T-cell (primary cell): ENCODE data around the gene TPCN1. TPM values are rescaled to one million over a fixed set of nuclear protein-coding genes. Genes with fewer than 3 reads are reported as not detected.

ENCODE experiments used
- ATAC-seq, 4 experiments: fragments of 200-7000 bp in 3 of 4; fragments of 150-1000 bp in 1 of 4; cut with Tn5 transposase; replicated peaks in 1 of 4; 1 replicate in 3 of 4; 2 replicates in 1 of 4; pipeline ENCODE4 v1.10.0; 2021; ENCODE audit warnings: moderate library complexity in 3 of 4, mild to moderate bottlenecking in 2 of 4, moderate number of reproducible peaks in 1 of 4
- CTCF ChIA-PET, 2 donors: fragments of 300-600 bp; sonication (Branson Sonifier 250); formaldehyde crosslinking; loops; one replicate each; lab custom pipeline; 2022; ENCODE audit warnings: antibody characterized with exemption in 2 of 2; lab: Charles Lee
- POLR2A ChIA-PET, 2 donors: fragments of 300-600 bp; sonication (Branson Sonifier 250); formaldehyde crosslinking; loops; one replicate each; lab custom pipeline; 2022; ENCODE audit warnings: antibody characterized with exemption in 2 of 2; lab: Charles Lee
- DNase-seq, 35 experiments: peaks; one replicate each; pipeline versions ENCODE4 v3.0.0 to v3.0.0-alpha.2; 2013 to 2023
- H3K27ac ChIP-seq: one replicate; pipeline ENCODE4 v1.5.1; 2013; ENCODE audit warnings: low read length
- H3K27me3 ChIP-seq, 2 experiments: replicated peaks in 1 of 2; 1 replicate in 1 of 2; 2 replicates in 1 of 2; pipeline versions ENCODE4 v1.6.1 to v1.7.0; 2013; ENCODE audit warnings: low read length in 1 of 2, mixed read lengths in 1 of 2; ENCODE audit not compliant: control insufficient read depth in 2 of 2, insufficient read depth in 2 of 2; ENCODE audit errors: extremely low read depth in 1 of 2
- H3K36me3 ChIP-seq, 2 donors: 1 replicate in 1 of 2; 2 replicates in 1 of 2; pipeline versions ENCODE4 v1.6.1 to v1.7.0; 2013; ENCODE audit warnings: low read length in 1 of 2; ENCODE audit not compliant: control insufficient read depth in 2 of 2, insufficient read depth in 1 of 2; ENCODE audit errors: extremely low read depth in 1 of 2
- H3K4me1 ChIP-seq, 2 experiments: 1 replicate in 1 of 2; 2 replicates in 1 of 2; pipeline versions ENCODE4 v1.6.1 to v1.7.0; 2013; ENCODE audit warnings: low read length in 2 of 2, mixed read lengths in 1 of 2; ENCODE audit not compliant: insufficient read depth in 2 of 2, control insufficient read depth in 1 of 2; ENCODE audit errors: extremely low read depth in 1 of 2
- H3K4me3 ChIP-seq, 2 donors: 1 replicate in 1 of 2; 2 replicates in 1 of 2; pipeline versions ENCODE4 v1.5.1 to v1.7.0; 2013; ENCODE audit warnings: mild to moderate bottlenecking in 2 of 2, low read length in 1 of 2, moderate library complexity in 1 of 2; ENCODE audit not compliant: control insufficient read depth in 1 of 2; ENCODE audit errors: extremely low read depth in 1 of 2
- H3K9me3 ChIP-seq: 2 replicates; pipeline ENCODE4 v1.7.0; 2013
- H3K27ac Mint-ChIP-seq, 2 donors: one replicate each; pipeline ENCODE4 v1.8.0; 2020 to 2021; ENCODE audit warnings: mild to moderate bottlenecking in 2 of 2, mixed read lengths in 2 of 2
- H3K27me3 Mint-ChIP-seq, 2 donors: one replicate each; pipeline ENCODE4 v1.8.0; 2021 to 2022; ENCODE audit warnings: mixed read lengths in 2 of 2
- H3K36me3 Mint-ChIP-seq: one replicate; pipeline ENCODE4 v1.8.0; 2021; ENCODE audit warnings: mixed read lengths
- H3K4me1 Mint-ChIP-seq, 3 donors: one replicate each; pipeline ENCODE4 v1.8.0; 2020 to 2022; ENCODE audit warnings: mixed read lengths in 3 of 3, mild to moderate bottlenecking in 1 of 3
- H3K4me3 Mint-ChIP-seq, 3 donors: one replicate each; pipeline ENCODE4 v1.8.0; 2020 to 2022; ENCODE audit warnings: mild to moderate bottlenecking in 3 of 3, mixed read lengths in 3 of 3, moderate library complexity in 3 of 3
- H3K9me3 Mint-ChIP-seq, 3 donors: one replicate each; pipeline ENCODE4 v1.8.0; 2020 to 2022; ENCODE audit warnings: mixed read lengths in 3 of 3
- WGBS: methylation state at CpG from one replicate; pipeline ENCODE4 v1.1.5; 2013; ENCODE audit warnings: missing lambda C conversion rate; ENCODE audit not compliant: insufficient coverage; 5-methylcytosine and 5-hydroxymethylcytosine counted together
- total RNA-seq, 35 experiments: library from RNA in 6 of 35; stranded (reverse) in 6 of 35; fragments of 120-200 nt in 1 of 35; gene quantifications; one replicate each; pipeline versions ENCODE4 v1.2.1 to v1.2.4 and lab custom pipeline; 2013 to 2026

Gene TPCN1
- total RNA-seq, 5 donors from 2014 or later (not counting 1 experiment from before 2014, with no cell fraction given): 58.8 to 81.6 (median 73.5) TPM

GRCh38 chr12:113179023-113179422 lies 42.2 kb upstream of the TPCN1 start:
- peaks cover 52% of the 10 kb centered on the region for H3K36me3 Mint-ChIP-seq
- H3K27me3 Mint-ChIP-seq: no peaks in the 10 kb centered on the region
- ATAC-seq (no peak), DNase-seq (no peak)
- Histone ChIP-seq H3K4me3 (no peak overlapping the region), H3K9me3 (no peaks in the 10 kb centered on the region), H3K27ac (no peak overlapping the region), H3K36me3 (peaks cover 23 to 64% of the 10 kb centered on the region in 2 donors), H3K27me3 (peaks cover 0 to 2% of the 10 kb centered on the region in 2 experiments), H3K4me1 (peaks cover 4 to 29% of the 10 kb centered on the region in 2 experiments)
- peaks cover 15 to 23% (median 20%) of the 10 kb centered on the region in 3 donors for H3K4me1 Mint-ChIP-seq
- CTCF ChIA-PET: interaction anchor here in 1 of 2 donors (0.6 kb wide), 1 partner anchor 702 kb away, joined by 3 read pairs; no protein-coding TSS in a partner anchor
- H3K27ac Mint-ChIP-seq: no peak overlapping the region
- 97% methylated on average over 12 of the region's 14 CpGs for WGBS
- POLR2A ChIA-PET: no interaction called here
- no peak overlapping the region for H3K4me3 Mint-ChIP-seq
- H3K9me3 Mint-ChIP-seq: no peaks in the 10 kb centered on the region

DNA sequence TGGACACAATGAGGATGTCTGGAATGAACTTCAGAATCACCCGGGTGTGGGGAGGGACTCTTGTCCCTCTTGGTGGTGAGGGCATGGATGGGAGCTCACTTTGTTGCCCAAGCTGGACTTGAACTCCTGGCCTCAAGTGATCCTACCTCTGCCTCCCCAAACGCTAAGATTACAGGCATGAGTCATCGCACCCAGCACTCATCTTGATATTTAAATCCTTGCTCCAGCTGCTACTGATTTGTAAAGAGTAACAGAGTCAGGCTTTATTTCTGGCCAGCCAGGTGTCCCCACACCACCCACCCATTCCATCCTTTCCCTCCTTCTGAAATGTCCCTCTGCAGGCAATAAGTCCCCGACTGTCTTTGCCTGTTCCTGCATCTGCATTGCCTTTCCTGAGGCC lies 40.9 kb upstream of the TPCN1 start:
- Histone ChIP-seq H3K27me3 (peaks cover 0 to 2% of the 10 kb centered on the region in 2 experiments), H3K4me3 (no peak overlapping the region), H3K36me3 (peaks cover 23 to 52% of the 10 kb centered on the region in 2 donors), H3K4me1 (peaks cover 4 to 29% of the 10 kb centered on the region in 2 experiments), H3K9me3 (no peaks in the 10 kb centered on the region), H3K27ac (no peak overlapping the region)
- 93% methylated on average over 3 of the region's 4 CpGs for WGBS
- H3K27ac Mint-ChIP-seq: no peak overlapping the region
- DNase-seq: no peak
- no peaks in the 10 kb centered on the region for H3K9me3 Mint-ChIP-seq
- H3K4me1 Mint-ChIP-seq: peaks cover 15 to 29% (median 23%) of the 10 kb centered on the region in 3 donors
- H3K4me3 Mint-ChIP-seq: no peak overlapping the region
- POLR2A ChIA-PET: interaction anchor here in 1 of 2 donors (0.7 kb wide), 1 partner anchor 10 kb away, joined by 3 read pairs; no protein-coding TSS in a partner anchor
- no peaks in the 10 kb centered on the region for H3K27me3 Mint-ChIP-seq
- CTCF ChIA-PET: no interaction called here
- peaks cover 46% of the 10 kb centered on the region for H3K36me3 Mint-ChIP-seq
- ATAC-seq: no peak

DNA sequence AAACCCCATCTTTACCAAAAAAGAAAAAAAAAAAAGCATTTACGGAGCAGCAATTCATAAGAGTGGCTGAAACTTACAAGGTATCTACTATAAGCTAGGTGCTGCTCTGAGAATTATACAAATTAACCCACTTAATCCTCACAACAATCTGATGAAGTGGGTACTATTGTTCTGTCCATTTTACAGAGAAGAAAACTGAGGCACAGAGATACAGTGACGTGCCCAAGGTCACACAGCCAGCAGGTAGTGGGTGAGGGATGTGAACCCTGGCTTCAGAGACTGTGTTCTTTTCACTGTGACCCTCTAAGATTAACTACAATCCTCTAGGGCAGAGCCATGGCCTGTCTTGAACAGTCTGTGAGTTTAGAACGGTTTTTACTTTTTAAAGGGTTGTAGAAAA lies 39.3 kb upstream of the TPCN1 start:
- ATAC-seq: no peak
- Mint-ChIP-seq H3K4me1 (peaks cover 25 to 39% (median 33%) of the 10 kb centered on the region in 3 donors), H3K36me3 (peaks cover 36% of the 10 kb centered on the region), H3K27me3 (no peaks in the 10 kb centered on the region), H3K4me3 (no peak overlapping the region), H3K27ac (peak overlapping the region in 1 of 2 donors; percentile 58), H3K9me3 (no peaks in the 10 kb centered on the region)
- Histone ChIP-seq H3K36me3 (peaks cover 20 to 43% of the 10 kb centered on the region in 2 donors), H3K9me3 (no peaks in the 10 kb centered on the region), H3K27ac (no peak overlapping the region), H3K27me3 (peaks cover 0 to 2% of the 10 kb centered on the region in 2 experiments), H3K4me1 (peaks cover 11 to 41% of the 10 kb centered on the region in 2 experiments), H3K4me3 (no peak overlapping the region)
- no CpG with 5 or more reads among the region's 3 CpGs for WGBS
- CTCF ChIA-PET: interaction anchor here in 1 of 2 donors (0.7 kb wide), 1 partner anchor 161 kb away, joined by 4 read pairs; no protein-coding TSS in a partner anchor
- POLR2A ChIA-PET: interaction anchor here in 1 of 2 donors (0.7 kb wide), 1 partner anchor 137 kb away, joined by 3 read pairs; no protein-coding TSS in a partner anchor
- no peak for DNase-seq

DNA sequence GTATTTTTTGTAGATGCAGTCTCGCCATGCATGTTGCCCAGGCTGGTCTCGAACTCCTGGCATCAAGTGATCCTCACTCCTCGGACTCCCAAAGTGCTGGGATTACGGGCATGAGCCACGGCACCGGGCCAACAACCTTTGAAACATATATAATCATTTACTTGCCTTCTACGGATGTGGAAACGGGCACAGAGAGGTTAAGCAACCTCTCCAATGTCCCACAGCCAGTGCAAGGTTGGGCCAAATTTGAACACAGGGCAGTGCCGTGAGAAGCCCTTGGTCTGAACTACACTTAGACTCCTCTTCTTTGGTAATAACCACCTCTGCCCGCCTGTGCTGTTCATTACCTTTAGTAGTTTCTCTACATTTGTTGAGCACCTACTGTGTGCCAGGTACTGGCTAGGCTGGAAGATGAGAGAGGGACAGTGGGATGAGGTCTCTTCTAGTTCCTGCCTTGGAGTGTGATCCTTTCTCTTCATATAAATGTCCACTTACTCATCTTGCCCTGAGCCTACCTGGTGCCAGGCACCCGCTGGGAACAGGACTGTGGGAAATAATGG lies 38.2 kb upstream of the TPCN1 start:
- Mint-ChIP-seq H3K27ac (peak overlapping the region; percentile 5 to 43), H3K36me3 (peaks cover 30% of the 10 kb centered on the region), H3K4me3 (peak overlapping the region; percentile 90 to 95 (median 94)), H3K27me3 (no peaks in the 10 kb centered on the region), H3K9me3 (no peaks in the 10 kb centered on the region), H3K4me1 (peaks cover 31 to 46% (median 40%) of the 10 kb centered on the region in 3 donors)
- no peak overlapping the region for H3K4me3 ChIP-seq
- no peak for DNase-seq
- no peaks in the 10 kb centered on the region for H3K9me3 ChIP-seq
- WGBS: 100% methylated on average over 6 of the region's 11 CpGs
- peaks cover 11 to 47% of the 10 kb centered on the region in 2 experiments for H3K4me1 ChIP-seq
- H3K36me3 ChIP-seq: peaks cover 13 to 32% of the 10 kb centered on the region in 2 donors
- ChIA-PET POLR2A (no interaction called here), CTCF (interaction anchor here in 1 of 2 donors (0.6 kb wide), 1 partner anchor 9 kb away, joined by 3 read pairs; no protein-coding TSS in a partner anchor)
- H3K27ac ChIP-seq: no peak overlapping the region
- no peak for ATAC-seq
- H3K27me3 ChIP-seq: peaks cover 0 to 2% of the 10 kb centered on the region in 2 experiments

GRCh38 chr12:113184098-113184899 lies 37.0 kb upstream of the TPCN1 start:
- H3K4me1 Mint-ChIP-seq: peaks cover 31 to 51% (median 41%) of the 10 kb centered on the region in 3 donors
- Histone ChIP-seq H3K27ac (peak overlapping the region; percentile 95), H3K4me3 (peak overlapping the region; percentile 80 to 99), H3K9me3 (no peaks in the 10 kb centered on the region), H3K36me3 (peaks cover 6 to 23% of the 10 kb centered on the region in 2 donors), H3K4me1 (peaks cover 11 to 47% of the 10 kb centered on the region in 2 experiments), H3K27me3 (peaks cover 0 to 2% of the 10 kb centered on the region in 2 experiments)
- peak overlapping the region; percentile 90 to 95 (median 94) for H3K4me3 Mint-ChIP-seq
- CTCF ChIA-PET: interaction anchor here in 1 of 2 donors (0.5 to 1.6 kb wide), 2 partner anchors 39 to 191 kb away, joined by 3 to 7 read pairs; no protein-coding TSS in a partner anchor
- 13% methylated on average over 14 of the region's 26 CpGs for WGBS
- peaks cover 24% of the 10 kb centered on the region for H3K36me3 Mint-ChIP-seq
- peak overlapping the region; percentile 94 to 95 for H3K27ac Mint-ChIP-seq
- H3K9me3 Mint-ChIP-seq: no peaks in the 10 kb centered on the region
- H3K27me3 Mint-ChIP-seq: no peaks in the 10 kb centered on the region
- peak in 6 of 35 experiments; percentile 65 to 76 (median 72) for DNase-seq
- ATAC-seq: peak; percentile 59 to 66 (median 62)
- POLR2A ChIA-PET: no interaction called here

GRCh38 chr12:113184900-113185179 lies 36.4 kb upstream of the TPCN1 start:
- ATAC-seq: peak; percentile 85 to 86 (median 85)
- H3K4me3 ChIP-seq: peak overlapping the region; percentile 80 to 99
- peaks cover 0 to 2% of the 10 kb centered on the region in 2 experiments for H3K27me3 ChIP-seq
- 0% methylated on average over 18 of the region's 20 CpGs for WGBS
- peak; percentile 74 to 92 (median 82) for DNase-seq
- H3K36me3 ChIP-seq: peaks cover 3 to 19% of the 10 kb centered on the region in 2 donors
- H3K4me1 ChIP-seq: peaks cover 11 to 47% of the 10 kb centered on the region in 2 experiments
- ChIA-PET POLR2A (interaction anchor here in 1 of 2 donors (0.6 kb wide), 1 partner anchor 206 kb away, joined by 4 read pairs; the partner anchor contains the start of gene OAS2), CTCF (interaction anchor here in 1 of 2 donors (0.7 to 1.6 kb wide), 2 partner anchors 136 to 192 kb away, joined by 3 to 7 read pairs; no protein-coding TSS in a partner anchor)
- Mint-ChIP-seq H3K27ac (peak overlapping the region; percentile 94 to 95), H3K4me3 (peak overlapping the region; percentile 90 to 95 (median 94)), H3K27me3 (no peaks in the 10 kb centered on the region), H3K36me3 (peaks cover 20% of the 10 kb centered on the region), H3K4me1 (peaks cover 31 to 53% (median 43%) of the 10 kb centered on the region in 3 donors), H3K9me3 (no peaks in the 10 kb centered on the region)
- H3K9me3 ChIP-seq: no peaks in the 10 kb centered on the region
- H3K27ac ChIP-seq: peak overlapping the region; percentile 95
